GM10847 (cell line): ENCODE measurements around the gene TMC5.

Experiments
- POLR2A ChIP-seq: IDR thresholded peaks from 2 replicates; pipeline ENCODE4 v1.6.1; 2011; ENCODE audit not compliant: insufficient read length; ENCODE audit errors: extremely low read depth

The TMC5 gene

GRCh38 chr16:19400711-19401110, 17.0 kb upstream of the TMC5 start:
- no peak for TF ChIP-seq POLR2A

- TF ChIP-seq POLR2A = no peak
Observed at GRCh38 chr16:19406891-19407491, 10.7 kb upstream of the TMC5 start.

DNA sequence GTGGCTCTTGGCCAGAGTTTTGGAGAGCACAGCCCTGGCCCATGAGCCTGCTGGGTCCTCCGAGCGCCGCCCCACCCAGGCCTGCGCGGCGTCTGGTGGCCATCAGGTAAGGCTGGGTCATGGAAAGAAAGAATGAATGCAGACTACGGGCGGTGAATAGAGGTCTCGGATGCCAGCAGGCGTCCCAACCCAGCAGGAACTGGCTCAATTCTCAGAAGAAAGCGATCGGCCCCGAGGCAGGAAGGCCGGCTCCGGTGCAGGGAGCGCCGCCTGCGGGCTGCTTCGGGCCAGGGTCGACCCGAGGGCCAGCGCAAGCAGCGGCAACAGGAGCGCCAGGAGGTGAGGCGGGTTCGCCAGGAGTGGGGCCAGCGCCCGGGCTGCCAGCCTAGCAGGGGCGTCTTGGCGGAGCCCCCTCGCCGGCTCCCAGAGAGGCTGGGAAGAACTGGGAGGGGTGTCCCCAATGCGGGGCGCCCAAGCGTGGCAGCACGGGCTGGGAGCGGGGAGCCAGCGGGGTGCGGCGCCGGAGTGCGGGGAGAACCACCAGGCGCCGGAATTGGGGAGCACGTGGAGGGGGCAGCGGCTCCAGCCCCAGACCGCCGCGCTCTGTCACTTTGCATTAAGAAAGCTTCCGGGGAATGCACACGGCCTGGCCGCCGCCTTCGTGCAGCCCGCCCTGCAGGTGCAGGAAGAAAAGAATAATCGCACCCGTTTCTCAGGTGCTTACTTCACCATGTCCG, 7.1 kb upstream of the TMC5 start:
- no peak for TF ChIP-seq POLR2A

GRCh38 chr16:19411298-19411697, 6.4 kb upstream of the TMC5 start:
- TF ChIP-seq POLR2A = no peak

GRCh38 chr16:19415461-19415860, 2.2 kb upstream of the TMC5 start:
- TF ChIP-seq POLR2A = no peak

DNA sequence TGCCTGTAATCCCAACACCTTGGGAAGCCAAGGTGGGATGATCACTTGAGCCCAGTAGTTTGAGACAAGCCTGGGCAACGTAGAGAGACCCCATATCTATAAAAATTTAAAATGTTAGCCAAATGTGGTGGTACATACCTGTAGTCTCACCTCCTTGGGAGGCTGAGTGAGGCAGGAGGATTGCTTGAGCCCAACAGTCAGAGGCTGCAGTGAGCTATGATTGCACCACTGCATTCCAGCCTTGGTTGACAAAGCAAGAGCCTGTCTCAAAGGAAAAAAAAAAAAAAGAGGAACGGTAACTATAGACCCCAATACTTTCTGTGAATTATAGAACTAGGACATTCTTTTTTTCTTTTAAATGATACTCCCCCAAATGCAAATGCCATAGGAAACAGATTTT, 1.8 kb upstream of the TMC5 start:
- TF ChIP-seq POLR2A = no peak

DNA sequence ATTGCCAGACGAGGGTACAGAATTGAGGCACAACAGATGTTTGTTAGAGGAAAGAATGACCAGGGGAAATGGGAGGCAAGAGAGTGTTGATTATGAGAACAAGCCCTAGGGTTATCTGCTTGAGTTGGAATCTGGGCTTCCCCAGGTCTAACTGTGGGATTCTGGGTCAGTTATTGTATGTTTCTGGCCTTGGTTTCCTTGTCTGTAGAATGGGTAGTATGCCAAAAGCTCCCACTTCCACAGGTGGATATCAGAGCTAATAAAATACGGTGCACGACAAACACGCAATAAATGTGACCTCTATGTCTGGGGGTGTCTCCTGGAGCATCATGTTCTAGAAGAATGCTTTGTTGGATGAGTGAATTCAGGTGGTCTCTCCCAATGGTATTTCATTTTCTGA, 517 bp downstream of the TMC5 start:
- TF ChIP-seq POLR2A = no peak

DNA sequence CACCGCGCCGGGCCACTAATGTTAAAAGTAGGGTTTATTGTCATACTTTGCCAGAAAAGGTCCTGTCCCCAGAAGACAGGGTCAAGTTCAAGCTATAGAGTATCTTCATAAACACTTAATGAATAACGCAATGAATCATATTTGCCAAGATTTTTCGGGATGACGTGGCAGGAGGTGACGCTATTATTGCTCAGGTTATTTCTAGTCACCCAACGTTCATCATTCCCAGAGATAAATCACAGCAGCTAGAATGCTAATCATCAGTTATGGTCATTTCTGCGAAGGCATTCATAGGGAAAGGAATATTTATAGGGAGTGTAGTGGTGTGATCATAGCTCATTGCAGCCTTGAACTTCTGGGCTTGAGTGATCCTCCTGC, 2.0 kb downstream of the TMC5 start:
- TF ChIP-seq POLR2A = no peak

GRCh38 chr16:19424478-19424877, 6.8 kb downstream of the TMC5 start:
- no peak for TF ChIP-seq POLR2A

DNA sequence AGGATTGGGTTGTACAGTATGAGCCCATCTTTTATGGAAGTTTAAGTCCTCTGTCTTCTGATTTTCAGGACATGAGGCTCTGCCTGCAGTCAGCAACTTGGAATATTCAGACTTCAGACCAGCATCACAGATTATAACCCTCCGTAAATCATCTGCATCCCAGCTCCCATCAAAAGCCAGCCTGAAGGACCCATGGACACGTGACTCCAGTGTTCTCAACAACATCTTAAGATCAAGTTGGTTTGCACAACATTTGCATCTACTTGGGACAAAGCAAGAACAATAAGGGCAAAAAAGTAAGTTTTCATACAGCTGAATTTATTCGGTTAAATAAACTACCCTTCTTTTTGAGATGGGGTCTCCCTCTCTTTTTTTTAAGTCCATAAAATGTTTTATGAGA, 12.7 kb downstream of the TMC5 start:
- no peak for TF ChIP-seq POLR2A

DNA sequence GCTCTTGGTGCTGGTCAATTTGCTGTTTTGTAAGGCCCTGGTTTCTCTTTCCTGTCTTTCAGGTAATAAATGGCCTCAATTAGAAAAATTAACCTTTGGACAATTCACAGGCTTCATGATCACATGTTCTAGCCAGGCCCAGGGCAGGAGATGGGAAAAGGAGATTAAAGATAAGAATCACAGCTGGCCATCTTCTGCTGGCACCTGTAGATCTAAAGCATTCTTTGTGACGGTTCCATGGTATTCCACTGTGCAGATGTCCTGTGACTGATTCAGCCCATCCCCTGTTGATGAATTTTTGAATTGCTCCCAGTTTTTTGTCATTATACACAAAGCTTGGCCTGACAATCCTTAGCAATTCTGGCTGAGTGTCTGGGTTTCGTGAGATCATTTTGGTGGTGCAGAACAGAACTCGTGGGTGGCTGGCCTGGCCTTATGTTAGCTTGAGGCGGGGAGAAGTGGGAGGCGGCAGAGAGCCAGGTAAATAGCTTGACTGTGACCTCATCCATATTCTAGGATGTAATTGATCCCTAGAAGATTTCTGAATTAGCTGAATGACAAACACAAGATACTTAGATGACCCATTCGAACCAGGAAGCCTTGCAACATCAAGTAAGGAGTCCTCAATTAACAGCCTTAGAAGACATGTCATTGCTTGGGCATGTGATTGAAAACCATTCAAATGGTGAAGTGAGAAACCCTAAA, 14.1 kb downstream of the TMC5 start:
- TF ChIP-seq POLR2A = no peak

DNA sequence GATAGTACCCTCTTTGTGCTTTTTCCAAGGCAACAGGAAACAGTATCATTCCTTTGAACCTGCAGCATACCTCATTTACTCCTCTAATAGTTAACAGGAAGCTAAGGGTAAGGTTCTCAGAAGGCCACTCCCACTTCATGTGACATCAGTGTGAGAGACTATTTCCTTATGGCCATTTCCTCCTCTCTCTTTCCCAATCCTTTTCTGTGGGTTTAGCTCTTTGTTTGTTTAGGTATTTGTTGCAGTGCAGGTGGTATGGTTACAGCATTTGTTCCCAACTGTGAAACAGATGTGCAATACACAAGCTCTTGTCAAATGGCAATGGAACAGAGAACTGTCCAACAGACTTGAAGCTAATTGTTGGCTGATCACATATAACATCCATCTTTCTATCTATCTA, 14.7 kb downstream of the TMC5 start:
- TF ChIP-seq POLR2A = no peak

GRCh38 chr16:19434584-19434983, 16.9 kb downstream of the TMC5 start:
- TF ChIP-seq POLR2A = no peak

DNA sequence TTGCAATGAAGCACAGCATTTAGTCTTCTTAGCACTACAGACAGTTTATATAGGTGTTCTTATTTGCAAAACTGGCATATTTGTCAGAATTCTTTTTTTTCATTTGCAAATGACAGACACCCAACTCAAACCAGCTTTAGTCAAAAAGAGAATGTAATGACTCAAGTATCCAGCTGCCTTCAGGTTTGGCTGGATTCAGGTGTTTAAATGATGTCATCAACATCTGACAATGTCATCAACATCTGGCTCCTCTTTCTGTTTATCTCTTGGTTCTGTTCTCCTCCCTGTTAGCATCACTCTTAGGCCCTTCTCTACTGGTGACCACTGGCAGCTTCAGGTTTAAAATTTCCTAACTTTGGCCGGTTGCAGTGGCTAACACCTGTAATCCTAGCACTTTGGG, 18.9 kb downstream of the TMC5 start:
- TF ChIP-seq POLR2A = no peak

DNA sequence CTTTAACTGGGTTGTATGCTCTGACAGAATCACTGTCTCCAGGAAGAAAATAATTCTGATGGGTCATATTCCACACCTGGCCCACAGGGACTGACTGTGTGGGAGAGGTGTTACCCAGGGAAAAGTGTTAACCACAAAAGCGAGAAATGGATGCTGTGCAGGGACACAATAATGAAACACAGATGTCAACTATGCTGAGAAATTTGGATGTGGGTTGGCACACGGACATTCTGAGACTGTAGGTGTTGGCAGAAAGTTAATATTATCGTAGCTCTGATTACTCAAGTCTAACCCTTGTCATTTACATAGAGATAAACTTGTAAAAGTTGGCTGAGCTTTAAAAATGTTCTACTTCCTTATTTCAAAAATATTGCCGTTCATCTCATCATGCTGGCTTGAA, 19.6 kb downstream of the TMC5 start:
- no peak for TF ChIP-seq POLR2A

DNA sequence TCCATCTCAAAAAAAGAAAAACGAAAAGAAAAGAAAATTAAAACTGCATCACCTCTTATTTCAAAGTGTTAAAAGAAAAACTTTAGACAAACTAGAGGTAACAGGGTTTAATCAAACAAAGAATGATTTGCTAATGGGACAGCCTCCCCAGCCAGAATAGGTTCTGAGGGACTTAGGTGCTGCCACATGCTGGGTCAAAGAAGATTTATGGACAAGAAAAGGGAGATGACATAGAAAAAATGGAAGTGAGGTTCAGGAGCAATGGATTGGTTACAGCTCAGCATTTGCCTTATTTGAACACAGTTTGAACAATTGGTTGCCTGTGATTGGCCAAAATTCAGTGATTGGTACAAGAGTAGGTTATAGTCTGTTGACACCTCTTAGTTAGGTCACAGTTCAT, 21.1 kb downstream of the TMC5 start:
- TF ChIP-seq POLR2A = no peak

- no peak for TF ChIP-seq POLR2A
Observed at GRCh38 chr16:19439483-19439882, 21.8 kb downstream of the TMC5 start.

GRCh38 chr16:19443659-19444058, 26.0 kb downstream of the TMC5 start:
- no peak for TF ChIP-seq POLR2A
